HL-60 (cell line): ENCODE data around the gene SOX6.

ENCODE experiments used
- DNase-seq, 2 experiments: peaks; one replicate each; pipeline ENCODE4 v3.0.0-alpha.2; 2010 to 2020; ENCODE audit warnings: low read depth in 1 of 2, low spot score in 1 of 2
- H3K27ac ChIP-seq: fragments of 250-450 bp; sonication (Bioruptor Pico); replicated peaks from 2 replicates; pipeline ENCODE4 v1.5.1; 2020; ENCODE audit warnings: mild to moderate bottlenecking, moderate library complexity
- H3K27me3 ChIP-seq: fragments of 250-450 bp; sonication (Bioruptor Pico); 2 replicates; pipeline ENCODE4 v1.5.1; 2021; ENCODE audit warnings: mild to moderate bottlenecking, moderate library complexity; ENCODE audit not compliant: insufficient read depth, poor library complexity, severe bottlenecking
- H3K4me3 ChIP-seq: replicated peaks from 2 replicates; pipeline ENCODE4 v1.5.1; 2011; ENCODE audit warnings: mild to moderate bottlenecking, control low read depth, low read length; ENCODE audit not compliant: insufficient read depth
- CTCF ChIP-seq: IDR thresholded peaks from one replicate; pipeline ENCODE4 v1.5.1; 2011; ENCODE audit warnings: low read length, control low read depth, inconsistent platforms; ENCODE audit not compliant: insufficient read depth
- GABPA ChIP-seq: IDR thresholded peaks from 2 replicates; pipeline ENCODE4 v1.6.1; 2012; ENCODE audit warnings: low read depth
- POLR2AphosphoS5 ChIP-seq: IDR thresholded peaks from 2 replicates; pipeline ENCODE4 v1.6.1; 2012; ENCODE audit warnings: low read depth
- REST ChIP-seq: IDR thresholded peaks from 2 replicates; pipeline ENCODE4 v1.6.1; 2012; ENCODE audit warnings: low read depth; ENCODE audit not compliant: insufficient replicate concordance
- SPI1 ChIP-seq: IDR thresholded peaks from 2 replicates; pipeline ENCODE4 v1.6.1; 2012; ENCODE audit warnings: low read depth, mild to moderate bottlenecking, borderline replicate concordance

The SOX6 gene

GRCh38 chr11:15936011-15936410, 420.3 kb downstream of the SOX6 start:
- Histone ChIP-seq H3K27me3 (peaks cover 2% of the 10 kb centered on the region), H3K4me3 (no peak overlapping the region), H3K27ac (no peak overlapping the region)
- TF ChIP-seq REST (no peak), GABPA (no peak), CTCF (no peak), POLR2AphosphoS5 (no peak), SPI1 (no peak)
- no peak for DNase-seq

GRCh38 chr11:15935373-15935772, 421.0 kb downstream of the SOX6 start:
- DNase-seq: no peak
- H3K27me3 ChIP-seq: peaks cover 2% of the 10 kb centered on the region
- TF ChIP-seq SPI1: no peak
- no peak for TF ChIP-seq GABPA
- no peak for TF ChIP-seq CTCF
- TF ChIP-seq REST: no peak
- no peak for TF ChIP-seq POLR2AphosphoS5
- no peak overlapping the region for H3K27ac ChIP-seq
- no peak overlapping the region for H3K4me3 ChIP-seq

GRCh38 chr11:15933886-15934625, 422.3 kb downstream of the SOX6 start:
- Histone ChIP-seq H3K27ac (no peak overlapping the region), H3K27me3 (peaks cover 2% of the 10 kb centered on the region), H3K4me3 (no peak overlapping the region)
- DNase-seq: no peak
- TF ChIP-seq REST: no peak
- no peak for TF ChIP-seq POLR2AphosphoS5
- TF ChIP-seq CTCF: no peak
- TF ChIP-seq SPI1: no peak
- TF ChIP-seq GABPA: no peak
